ENCODE measurements around the gene ABCF2. TPM values are rescaled to one million over a fixed set of nuclear protein-coding genes. Genes with fewer than 3 reads are reported as not detected.

The ABCF2 gene
- total RNA-seq, 2 experiments from 2014 or later: 31.8 to 44.9 TPM

GRCh38 chr7:151168003-151168786 lies 58.8 kb downstream of the ABCF2 start:
- intact Hi-C loops (cut with micrococcal nuclease; ENCODE audit: unreplicated experiment): no loop called here
- POLR2A ChIA-PET: no interaction called here
- H3K9me3 ChIP-seq (ENCODE audit: low read length): no peaks in the 10 kb centered on the region

DNA sequence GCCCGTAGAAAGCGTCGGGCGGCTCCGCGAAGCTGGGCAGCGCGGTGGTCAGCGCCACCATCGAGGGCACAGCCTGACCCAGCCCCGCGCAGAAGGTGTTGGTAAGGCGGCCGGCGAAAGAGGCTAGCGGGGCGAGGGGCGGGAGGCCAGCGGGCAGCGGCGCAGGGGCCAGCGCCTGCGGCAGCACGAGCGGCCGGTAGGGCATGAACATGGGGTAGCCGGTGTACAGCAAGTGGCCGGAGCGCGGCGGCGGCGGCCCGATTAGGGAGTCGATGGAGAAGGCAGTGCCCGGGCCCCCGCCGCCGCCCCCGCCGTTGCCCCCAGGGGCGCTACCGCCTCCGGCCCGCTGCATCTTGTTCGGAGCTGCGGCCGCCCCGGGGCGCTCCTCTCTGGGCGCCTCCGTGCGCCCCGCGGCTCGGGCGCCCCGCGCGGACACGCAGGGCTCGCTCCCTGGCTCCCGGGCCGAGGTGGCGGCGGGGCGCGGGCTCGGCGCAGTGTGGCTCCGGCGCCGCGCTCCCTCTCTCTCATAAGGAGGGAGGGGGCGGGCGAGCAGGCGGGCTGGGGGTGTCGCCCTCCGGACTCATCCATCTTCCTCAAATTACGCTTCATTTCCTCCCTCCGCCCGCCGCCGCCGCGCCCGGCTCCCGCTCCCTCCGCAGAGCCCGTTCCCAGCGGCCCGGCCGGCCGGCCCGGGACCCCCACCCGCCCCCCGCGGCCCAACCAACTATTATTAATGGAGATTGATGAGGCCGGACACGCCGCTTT lies 59.6 kb downstream of the ABCF2 start, which contains the start of gene GBX1:
TSS of gene GBX1 (minus strand) at position 498 of the 765 bp plus-strand sequence. CDS start at position 352, 146 bp downstream.
- no peak for DNase-seq (ENCODE audit: low spot score)
- Histone ChIP-seq H4K20me1 (ENCODE audit: insufficient read depth, low read length) (no peaks in the 10 kb centered on the region), H3K9me2 (ENCODE audit: insufficient read depth, low read length) (no peaks in the 10 kb centered on the region), H2AFZ (ENCODE audit: low read length) (no peak within 1 kb of the TSS), H3K27ac (ENCODE audit: low read depth, low read length, poor library complexity, severe bottlenecking) (no peak within 1 kb of the TSS), H3K9me3 (ENCODE audit: low read length) (no peaks in the 10 kb centered on the region), H3K4me3 (ENCODE audit: low read depth, low read length, poor library complexity, severe bottlenecking) (no peak within 1 kb of the TSS), H3K4me1 (ENCODE audit: insufficient read depth, low read length, poor library complexity, severe bottlenecking) (no peaks in the 10 kb centered on the region), H3K36me3 (ENCODE audit: insufficient read depth, low read length) (no peaks in the 10 kb centered on the region), H3K79me2 (ENCODE audit: insufficient read depth, low read depth, low read length) (no peaks in the 10 kb centered on the region), H3K4me2 (ENCODE audit: low read length) (no peak within 1 kb of the TSS)
- no TSS peak for BruUV-seq (replicated peaks)
- no peak for TF ChIP-seq CTCF (conservative IDR thresholded peaks at IDR 0.05; ENCODE audit: low read length)
- TF ChIP-seq EZH2phosphoT487 (IDR thresholded peaks at IDR 0.05; ENCODE audit: borderline replicate concordance, low read depth, low read length): no peak
- ChIA-PET POLR2A (no interaction called here), CTCF (ENCODE audit: unreplicated experiment) (no interaction called here)
- intact Hi-C loops (cut with micrococcal nuclease; ENCODE audit: unreplicated experiment): no loop called here

More at GRCh38 chr7:151168003-151168786, 58.8 kb downstream of the ABCF2 start:
- Histone ChIP-seq H3K27ac (ENCODE audit: low read depth, low read length, poor library complexity, severe bottlenecking) (no peak overlapping the region), H3K36me3 (ENCODE audit: insufficient read depth, low read length) (no peaks in the 10 kb centered on the region), H4K20me1 (ENCODE audit: insufficient read depth, low read length) (no peaks in the 10 kb centered on the region), H3K4me1 (ENCODE audit: insufficient read depth, low read length, poor library complexity, severe bottlenecking) (no peaks in the 10 kb centered on the region), H3K79me2 (ENCODE audit: insufficient read depth, low read depth, low read length) (no peaks in the 10 kb centered on the region), H3K9me2 (ENCODE audit: insufficient read depth, low read length) (no peaks in the 10 kb centered on the region), H3K4me2 (ENCODE audit: low read length) (no peak overlapping the region), H3K4me3 (ENCODE audit: low read depth, low read length, poor library complexity, severe bottlenecking) (no peak overlapping the region), H2AFZ (ENCODE audit: low read length) (no peak overlapping the region)
- no TSS peak for BruUV-seq (replicated peaks)
- TF ChIP-seq EZH2phosphoT487 (IDR thresholded peaks at IDR 0.05; ENCODE audit: borderline replicate concordance, low read depth, low read length) (no peak), CTCF (conservative IDR thresholded peaks at IDR 0.05; ENCODE audit: low read length) (peak; percentile 73)
- peak; percentile 17 for DNase-seq (ENCODE audit: low spot score)
- CTCF ChIA-PET (ENCODE audit: unreplicated experiment): no interaction called here

All from OCI-LY7 (cell line).